OCI-LY7 (cell line): ENCODE data around the gene ATXN1.

ENCODE experiments used
- CTCF ChIP-seq: fragments of 200-600 bp; sonication (generic); conservative IDR thresholded peaks from 2 replicates; pipeline ENCODE4 v1.5.1; 2014; ENCODE audit warnings: mild to moderate bottlenecking, antibody characterized with exemption, low read length, moderate library complexity, mixed read lengths
- EZH2phosphoT487 ChIP-seq: fragments of 200-600 bp; sonication (generic); IDR thresholded peaks from 2 replicates; pipeline ENCODE4 v1.6.1; 2018; ENCODE audit warnings: low read depth, borderline replicate concordance, mild to moderate bottlenecking, mixed run types, antibody characterized with exemption, low read length, moderate library complexity, mixed read lengths

DNA sequence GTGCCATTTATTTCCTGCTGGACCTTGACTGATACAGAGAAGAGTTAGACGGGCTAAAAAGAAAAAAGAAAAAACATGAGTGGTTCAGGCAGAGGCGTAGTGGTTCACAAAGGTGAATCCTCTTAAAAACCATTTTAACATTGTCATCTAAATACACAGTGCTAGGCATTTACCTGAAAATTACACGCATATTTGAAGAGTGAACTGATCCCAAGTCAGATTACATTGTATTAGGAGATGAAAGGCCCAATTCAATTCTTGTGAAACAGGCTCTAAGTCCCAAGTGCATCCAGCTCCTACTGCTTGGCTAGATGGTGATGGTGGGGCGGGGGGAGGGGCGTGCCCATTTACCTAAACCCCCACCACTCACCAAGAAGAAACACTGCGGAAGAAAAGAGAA is 46.7 kb upstream of the ATXN1 start:
- TF ChIP-seq EZH2phosphoT487 = no peak
- no peak for TF ChIP-seq CTCF
